Progenitor cell of endocrine pancreas (in vitro differentiated cells): Measurements from ENCODE around the gene UAP1. TPM values are rescaled to one million over a fixed set of nuclear protein-coding genes. Genes with fewer than 3 reads are reported as not detected.

ENCODE experiments used
- DNase-seq: peaks from one replicate; pipeline ENCODE4 v3.0.0; 2021; ENCODE audit warnings: low spot score; ENCODE audit not compliant: unreplicated experiment
- H3K27ac Mint-ChIP-seq: 2 replicates; pipeline ENCODE4 v1.8.0; 2021; ENCODE audit warnings: mild to moderate bottlenecking, moderate library complexity, mixed read lengths
- H3K27me3 Mint-ChIP-seq: 2 replicates; pipeline ENCODE4 v1.8.0; 2021; ENCODE audit warnings: mixed read lengths
- H3K36me3 Mint-ChIP-seq: 2 replicates; pipeline ENCODE4 v1.8.0; 2022; ENCODE audit warnings: mixed read lengths; ENCODE audit not compliant: insufficient read depth
- H3K4me1 Mint-ChIP-seq: 2 replicates; pipeline ENCODE4 v1.8.0; 2021; ENCODE audit warnings: low read depth, mixed read lengths
- H3K4me3 Mint-ChIP-seq: 2 replicates; pipeline ENCODE4 v1.8.0; 2021; ENCODE audit warnings: low read depth, mild to moderate bottlenecking, moderate library complexity, mixed read lengths
- H3K9me3 Mint-ChIP-seq: 2 replicates; pipeline ENCODE4 v1.8.0; 2021; ENCODE audit warnings: low read depth, mixed read lengths
- total RNA-seq: library from RNA; stranded (reverse); gene quantifications from 2 replicates; pipeline ENCODE4 v1.2.1, GENCODE V29; 2021
- TF ChIP-seq, protein P1 (sequence below): fragments of 200-600 bp; sonication (generic); IDR thresholded peaks from one replicate; pipeline ENCODE4 v1.5.0; 2021; ENCODE audit warnings: antibody characterized with exemption, mild to moderate bottlenecking; ENCODE audit not compliant: unreplicated experiment

UAP1 gene
- total RNA-seq, 1 donor from 2014 or later = 30.8 TPM

DNA sequence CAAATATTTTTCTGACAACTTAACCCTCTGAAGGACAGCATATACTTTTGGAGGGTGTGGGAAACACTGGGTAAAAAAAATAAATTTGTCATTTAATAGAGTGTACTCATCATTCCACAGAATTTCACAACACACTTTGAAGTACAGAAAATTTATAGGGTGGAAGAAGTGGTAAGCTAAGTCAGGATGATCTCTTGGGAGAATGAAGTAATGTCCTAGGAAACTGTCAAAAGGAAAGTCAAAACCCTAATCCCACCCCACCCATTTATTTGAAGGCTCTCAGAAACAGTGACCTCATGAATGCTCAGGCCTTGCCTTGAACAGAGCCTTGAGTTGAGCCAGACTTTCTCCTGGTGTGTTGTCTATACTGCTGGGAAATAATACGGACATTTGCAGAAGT lies 7.3 kb upstream of the UAP1 start:
- no peaks in the 10 kb centered on the region for H3K27me3 Mint-ChIP-seq
- no peak overlapping the region for H3K27ac Mint-ChIP-seq

DNA sequence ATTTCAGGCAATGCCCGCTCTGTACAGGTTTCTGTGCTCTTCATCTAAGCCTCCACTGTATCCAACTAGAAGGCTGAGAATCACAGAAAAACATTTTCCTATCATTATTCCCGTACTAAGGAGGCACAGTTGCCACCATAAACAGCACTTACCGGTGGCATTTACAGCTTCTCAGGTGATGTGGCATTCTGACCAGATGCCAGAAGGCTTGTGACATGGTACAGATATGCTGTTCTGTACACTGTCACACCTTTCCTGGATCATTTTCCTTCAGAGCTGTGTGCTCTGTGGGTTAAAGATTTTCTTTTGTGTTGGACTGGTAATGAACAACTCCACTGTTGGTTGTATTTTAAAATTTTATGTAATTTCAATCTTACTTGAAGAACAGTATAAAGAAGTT lies 4.0 kb upstream of the UAP1 start:
- Mint-ChIP-seq H3K4me1 (peaks cover 13% of the 10 kb centered on the region), H3K9me3 (no peaks in the 10 kb centered on the region), H3K4me3 (no peak overlapping the region), H3K27me3 (no peaks in the 10 kb centered on the region), H3K36me3 (no peaks in the 10 kb centered on the region), H3K27ac (no peak overlapping the region)
- TF ChIP-seq, protein P1, sequence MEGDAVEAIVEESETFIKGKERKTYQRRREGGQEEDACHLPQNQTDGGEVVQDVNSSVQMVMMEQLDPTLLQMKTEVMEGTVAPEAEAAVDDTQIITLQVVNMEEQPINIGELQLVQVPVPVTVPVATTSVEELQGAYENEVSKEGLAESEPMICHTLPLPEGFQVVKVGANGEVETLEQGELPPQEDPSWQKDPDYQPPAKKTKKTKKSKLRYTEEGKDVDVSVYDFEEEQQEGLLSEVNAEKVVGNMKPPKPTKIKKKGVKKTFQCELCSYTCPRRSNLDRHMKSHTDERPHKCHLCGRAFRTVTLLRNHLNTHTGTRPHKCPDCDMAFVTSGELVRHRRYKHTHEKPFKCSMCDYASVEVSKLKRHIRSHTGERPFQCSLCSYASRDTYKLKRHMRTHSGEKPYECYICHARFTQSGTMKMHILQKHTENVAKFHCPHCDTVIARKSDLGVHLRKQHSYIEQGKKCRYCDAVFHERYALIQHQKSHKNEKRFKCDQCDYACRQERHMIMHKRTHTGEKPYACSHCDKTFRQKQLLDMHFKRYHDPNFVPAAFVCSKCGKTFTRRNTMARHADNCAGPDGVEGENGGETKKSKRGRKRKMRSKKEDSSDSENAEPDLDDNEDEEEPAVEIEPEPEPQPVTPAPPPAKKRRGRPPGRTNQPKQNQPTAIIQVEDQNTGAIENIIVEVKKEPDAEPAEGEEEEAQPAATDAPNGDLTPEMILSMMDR = no peak
- no peak for DNase-seq

More for the DNA sequence above, 7.3 kb upstream of the UAP1 start:
- Mint-ChIP-seq H3K4me1 (no peaks in the 10 kb centered on the region), H3K4me3 (no peak overlapping the region), H3K36me3 (no peaks in the 10 kb centered on the region), H3K9me3 (no peaks in the 10 kb centered on the region)
- TF ChIP-seq, protein P1 = no peak
- no peak for DNase-seq

DNA sequence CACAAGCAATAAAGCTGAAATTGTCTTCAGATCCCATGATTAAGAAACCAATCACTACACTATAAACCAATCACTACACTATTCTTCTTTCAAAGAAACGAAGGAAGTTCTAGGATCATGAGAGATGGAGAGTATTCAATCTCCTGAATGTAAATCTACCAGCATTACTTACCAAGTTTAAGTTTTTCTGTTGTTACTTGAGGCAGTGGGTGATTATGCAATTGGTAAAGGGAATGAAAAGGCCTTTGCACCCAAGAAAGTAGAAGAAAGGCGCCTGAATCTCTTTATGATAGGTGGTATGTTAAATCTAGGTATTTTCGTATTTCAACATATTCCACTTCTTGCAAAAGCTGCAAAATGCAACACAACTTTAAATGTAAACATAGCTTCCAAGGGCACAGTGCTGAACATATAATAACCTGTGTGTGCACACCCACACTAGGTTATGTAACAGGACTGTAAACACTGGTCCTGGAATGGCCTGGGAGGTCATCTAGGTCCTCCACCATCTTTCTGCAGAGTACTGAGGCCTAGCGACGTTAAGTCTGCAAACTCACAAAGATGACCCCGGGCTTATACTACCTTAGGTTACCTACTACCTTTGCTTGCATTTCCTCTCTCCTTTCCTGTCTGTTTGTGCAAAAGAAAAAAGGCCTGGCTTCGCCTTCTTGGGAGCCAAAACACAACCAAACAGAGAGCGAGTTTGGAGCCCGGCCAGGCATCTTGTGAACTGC lies 1.1 kb upstream of the UAP1 start:
- Mint-ChIP-seq H3K36me3 (no peaks in the 10 kb centered on the region), H3K4me1 (peaks cover 19% of the 10 kb centered on the region), H3K27ac (peak overlapping the region; percentile 98), H3K4me3 (peak overlapping the region; percentile 87), H3K27me3 (no peaks in the 10 kb centered on the region), H3K9me3 (no peaks in the 10 kb centered on the region)
- TF ChIP-seq, protein P1 = no peak
- no peak for DNase-seq

DNA sequence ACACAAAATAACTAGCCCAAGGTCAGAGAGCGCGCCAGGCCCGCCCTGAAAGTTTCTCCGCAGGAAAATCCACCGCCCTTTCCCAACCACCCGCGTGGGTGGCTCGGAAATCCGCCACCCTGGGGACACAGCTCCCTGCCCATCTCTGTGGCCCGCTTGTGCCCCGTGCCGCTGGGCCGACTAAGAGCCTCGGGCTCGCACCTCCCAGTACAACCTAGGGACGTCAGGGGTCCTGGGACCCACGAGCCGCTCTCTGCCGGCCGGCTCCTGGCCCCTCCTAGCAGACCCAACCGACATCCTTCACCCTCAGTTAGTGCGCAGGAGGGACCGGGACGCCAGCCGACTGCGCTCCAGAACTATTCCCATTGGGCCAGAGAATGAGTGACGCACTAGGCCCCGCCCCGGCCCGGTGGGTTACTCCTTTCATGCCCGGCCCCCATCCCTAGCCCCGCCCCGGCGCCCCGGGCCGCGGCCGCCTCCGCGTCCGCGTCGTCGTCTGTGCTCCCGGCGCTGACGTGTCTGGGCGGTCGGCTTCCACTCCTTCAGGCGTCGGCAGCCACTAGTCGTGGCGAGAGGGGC lies 396 bp upstream of the UAP1 start:
- H3K4me1 Mint-ChIP-seq = peaks cover 19% of the 10 kb centered on the region
- peak; percentile 97 for DNase-seq
- H3K27ac Mint-ChIP-seq = peak overlapping the region; percentile 98
- H3K4me3 Mint-ChIP-seq = peak overlapping the region; percentile 87
- TF ChIP-seq, protein P1 = no peak
- no peaks in the 10 kb centered on the region for H3K36me3 Mint-ChIP-seq
- no peaks in the 10 kb centered on the region for H3K9me3 Mint-ChIP-seq
- H3K27me3 Mint-ChIP-seq = no peaks in the 10 kb centered on the region

DNA sequence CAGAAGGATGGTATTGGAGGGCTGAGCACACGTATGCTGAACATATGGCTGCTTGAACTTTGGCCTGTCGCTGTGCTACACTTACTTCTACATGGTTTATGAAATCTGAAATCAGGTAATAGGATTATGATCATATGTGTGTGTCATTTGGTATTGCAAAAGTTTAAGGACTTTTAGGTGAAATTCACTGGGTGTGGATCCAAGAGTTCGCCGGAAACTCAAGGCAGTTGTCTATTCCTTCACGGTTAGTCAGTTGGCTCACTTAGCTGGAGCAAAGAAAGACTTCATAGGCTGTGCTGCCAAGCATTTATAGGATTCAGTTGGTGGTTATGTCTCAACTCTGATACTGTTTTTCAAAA lies 927 bp downstream of the UAP1 start:
- Mint-ChIP-seq H3K27ac (peak overlapping the region; percentile 84), H3K27me3 (no peaks in the 10 kb centered on the region), H3K4me1 (peaks cover 21% of the 10 kb centered on the region), H3K4me3 (peak overlapping the region; percentile 85), H3K9me3 (no peaks in the 10 kb centered on the region), H3K36me3 (peaks cover 3% of the 10 kb centered on the region)
- TF ChIP-seq, protein P1 = no peak
- DNase-seq = no peak
